Measurements from ENCODE around the gene CD44.
"Not testable (repeated sequence)": the region's sequence is repeated elsewhere in the genome, so short reads cannot be mapped to it uniquely, and the experiment has no call there.

Gene CD44

GRCh38 chr11:35218956-35219355, 80.0 kb downstream of the CD44 start:
- H3K27ac ChIP-seq (ENCODE audit: low read depth, low read length), result no peak overlapping the region
- H3K9me3 ChIP-seq (ENCODE audit: control insufficient read depth in 5 of 5, low read length in 5 of 5), result no peaks in the 10 kb centered on the region
- H3K36me3 ChIP-seq (ENCODE audit: control insufficient read depth in 5 of 5, insufficient read depth in 5 of 5, low read length in 5 of 5), result peaks cover 8 to 74% (median 46%) of the 10 kb centered on the region in 5 donors
- no peak overlapping the region for H3K4me3 ChIP-seq (ENCODE audit: low read depth in 1 of 5, low read length in 5 of 5)
- no peaks in the 10 kb centered on the region for H3K27me3 ChIP-seq (ENCODE audit: control insufficient read depth in 5 of 5, insufficient read depth in 4 of 5, low read length in 5 of 5)
- H3K4me1 ChIP-seq (ENCODE audit: control insufficient read depth in 5 of 5, insufficient read depth in 5 of 5, low read length in 5 of 5), result peaks cover 0 to 18% (median 5%) of the 10 kb centered on the region in 5 donors
- no peak overlapping the region for H3K9ac ChIP-seq (ENCODE audit: low read length in 5 of 5)

- H3K27ac ChIP-seq (ENCODE audit: low read depth, low read length), result no peak overlapping the region
Measured at GRCh38 chr11:35223371-35223796, 84.4 kb downstream of the CD44 start.

GRCh38 chr11:35223991-35224390, 85.0 kb downstream of the CD44 start:
- Histone ChIP-seq H3K9me3 (ENCODE audit: control insufficient read depth in 5 of 5, low read length in 5 of 5) (no peaks in the 10 kb centered on the region), H3K4me1 (ENCODE audit: control insufficient read depth in 5 of 5, insufficient read depth in 5 of 5, low read length in 5 of 5) (peaks cover 0 to 8% (median 0%) of the 10 kb centered on the region in 5 donors), H3K36me3 (ENCODE audit: control insufficient read depth in 5 of 5, insufficient read depth in 5 of 5, low read length in 5 of 5) (peaks cover 10 to 65% (median 47%) of the 10 kb centered on the region in 5 donors), H3K4me3 (ENCODE audit: low read depth in 1 of 5, low read length in 5 of 5) (no peak overlapping the region), H3K27me3 (ENCODE audit: control insufficient read depth in 5 of 5, insufficient read depth in 4 of 5, low read length in 5 of 5) (no peaks in the 10 kb centered on the region), H3K27ac (ENCODE audit: low read depth, low read length) (no peak overlapping the region), H3K9ac (ENCODE audit: low read length in 5 of 5) (no peak overlapping the region)

More at GRCh38 chr11:35223371-35223796, 84.4 kb downstream of the CD44 start:
- peaks cover 0 to 8% (median 0%) of the 10 kb centered on the region in 5 donors for H3K4me1 ChIP-seq (ENCODE audit: control insufficient read depth in 5 of 5, insufficient read depth in 5 of 5, low read length in 5 of 5)
- peaks cover 11 to 63% (median 44%) of the 10 kb centered on the region in 5 donors for H3K36me3 ChIP-seq (ENCODE audit: control insufficient read depth in 5 of 5, insufficient read depth in 5 of 5, low read length in 5 of 5)
- no peaks in the 10 kb centered on the region for H3K27me3 ChIP-seq (ENCODE audit: control insufficient read depth in 5 of 5, insufficient read depth in 4 of 5, low read length in 5 of 5)
- H3K9me3 ChIP-seq (ENCODE audit: control insufficient read depth in 5 of 5, low read length in 5 of 5), result no peaks in the 10 kb centered on the region
- no peak overlapping the region for H3K4me3 ChIP-seq (ENCODE audit: low read depth in 1 of 5, low read length in 5 of 5)
- no peak overlapping the region for H3K9ac ChIP-seq (ENCODE audit: low read length in 5 of 5)

- no peaks in the 10 kb centered on the region for H3K9me3 ChIP-seq (ENCODE audit: control insufficient read depth in 5 of 5, low read length in 5 of 5)
- no peak overlapping the region for H3K4me3 ChIP-seq (ENCODE audit: low read depth in 1 of 5, low read length in 5 of 5)
- peaks cover 0 to 8% (median 0%) of the 10 kb centered on the region in 5 donors for H3K4me1 ChIP-seq (ENCODE audit: control insufficient read depth in 5 of 5, insufficient read depth in 5 of 5, low read length in 5 of 5)
- H3K27me3 ChIP-seq (ENCODE audit: control insufficient read depth in 5 of 5, insufficient read depth in 4 of 5, low read length in 5 of 5), result no peaks in the 10 kb centered on the region
- no peak overlapping the region for H3K27ac ChIP-seq (ENCODE audit: low read depth, low read length)
- no peak overlapping the region for H3K9ac ChIP-seq (ENCODE audit: low read length in 5 of 5)
- peaks cover 11 to 65% (median 45%) of the 10 kb centered on the region in 5 donors for H3K36me3 ChIP-seq (ENCODE audit: control insufficient read depth in 5 of 5, insufficient read depth in 5 of 5, low read length in 5 of 5)
Measured at GRCh38 chr11:35225946-35226520, 87.1 kb downstream of the CD44 start.

GRCh38 chr11:35226756-35227155, 87.8 kb downstream of the CD44 start:
- H3K4me3 ChIP-seq (ENCODE audit: low read depth in 1 of 5, low read length in 5 of 5); H3K9me3 ChIP-seq (ENCODE audit: control insufficient read depth in 5 of 5, low read length in 5 of 5); H3K27me3 ChIP-seq (ENCODE audit: control insufficient read depth in 5 of 5, insufficient read depth in 4 of 5, low read length in 5 of 5); H3K27ac ChIP-seq (ENCODE audit: low read depth, low read length); H3K9ac ChIP-seq (ENCODE audit: low read length in 5 of 5); H3K4me1 ChIP-seq (ENCODE audit: control insufficient read depth in 5 of 5, insufficient read depth in 5 of 5, low read length in 5 of 5): not testable (repeated sequence)
- H3K36me3 ChIP-seq (ENCODE audit: control insufficient read depth in 5 of 5, insufficient read depth in 5 of 5, low read length in 5 of 5), result peaks cover 11 to 63% (median 38%) of the 10 kb centered on the region in 5 donors

- Histone ChIP-seq H3K9me3 (ENCODE audit: control insufficient read depth in 5 of 5, low read length in 5 of 5) (no peaks in the 10 kb centered on the region), H3K27me3 (ENCODE audit: control insufficient read depth in 5 of 5, insufficient read depth in 4 of 5, low read length in 5 of 5) (no peaks in the 10 kb centered on the region), H3K9ac (ENCODE audit: low read length in 5 of 5) (no peak overlapping the region), H3K4me1 (ENCODE audit: control insufficient read depth in 5 of 5, insufficient read depth in 5 of 5, low read length in 5 of 5) (peaks cover 0 to 8% (median 0%) of the 10 kb centered on the region in 5 donors), H3K4me3 (ENCODE audit: low read depth in 1 of 5, low read length in 5 of 5) (no peak overlapping the region), H3K27ac (ENCODE audit: low read depth, low read length) (no peak overlapping the region), H3K36me3 (ENCODE audit: control insufficient read depth in 5 of 5, insufficient read depth in 5 of 5, low read length in 5 of 5) (peaks cover 9 to 55% (median 35%) of the 10 kb centered on the region in 5 donors)
Measured at GRCh38 chr11:35227576-35228327, 88.8 kb downstream of the CD44 start.

GRCh38 chr11:35228328-35228725, 89.4 kb downstream of the CD44 start:
- H3K27me3 ChIP-seq (ENCODE audit: control insufficient read depth in 5 of 5, insufficient read depth in 4 of 5, low read length in 5 of 5), result no peaks in the 10 kb centered on the region
- H3K9ac ChIP-seq (ENCODE audit: low read length in 5 of 5), result no peak overlapping the region
- H3K4me3 ChIP-seq (ENCODE audit: low read depth in 1 of 5, low read length in 5 of 5), result no peak overlapping the region
- no peak overlapping the region for H3K27ac ChIP-seq (ENCODE audit: low read depth, low read length)
- no peaks in the 10 kb centered on the region for H3K9me3 ChIP-seq (ENCODE audit: control insufficient read depth in 5 of 5, low read length in 5 of 5)
- peaks cover 7 to 50% (median 33%) of the 10 kb centered on the region in 5 donors for H3K36me3 ChIP-seq (ENCODE audit: control insufficient read depth in 5 of 5, insufficient read depth in 5 of 5, low read length in 5 of 5)
- peaks cover 0 to 8% (median 0%) of the 10 kb centered on the region in 5 donors for H3K4me1 ChIP-seq (ENCODE audit: control insufficient read depth in 5 of 5, insufficient read depth in 5 of 5, low read length in 5 of 5)

GRCh38 chr11:35230388-35230787, 91.4 kb downstream of the CD44 start:
- no peaks in the 10 kb centered on the region for H3K27me3 ChIP-seq (ENCODE audit: control insufficient read depth in 5 of 5, insufficient read depth in 4 of 5, low read length in 5 of 5)
- peaks cover 4 to 31% (median 21%) of the 10 kb centered on the region in 5 donors for H3K36me3 ChIP-seq (ENCODE audit: control insufficient read depth in 5 of 5, insufficient read depth in 5 of 5, low read length in 5 of 5)
- peaks cover 0 to 8% (median 0%) of the 10 kb centered on the region in 5 donors for H3K4me1 ChIP-seq (ENCODE audit: control insufficient read depth in 5 of 5, insufficient read depth in 5 of 5, low read length in 5 of 5)
- peaks cover 0 to 6% (median 0%) of the 10 kb centered on the region in 5 donors for H3K9me3 ChIP-seq (ENCODE audit: control insufficient read depth in 5 of 5, low read length in 5 of 5)
- H3K4me3 ChIP-seq (ENCODE audit: low read depth in 1 of 5, low read length in 5 of 5), result no peak overlapping the region
- no peak overlapping the region for H3K9ac ChIP-seq (ENCODE audit: low read length in 5 of 5)
- H3K27ac ChIP-seq (ENCODE audit: low read depth, low read length), result no peak overlapping the region

GRCh38 chr11:35231076-35231860, 92.3 kb downstream of the CD44 start:
- Histone ChIP-seq H3K9ac (ENCODE audit: low read length in 5 of 5) (no peak overlapping the region), H3K36me3 (ENCODE audit: control insufficient read depth in 5 of 5, insufficient read depth in 5 of 5, low read length in 5 of 5) (peaks cover 4 to 30% (median 18%) of the 10 kb centered on the region in 5 donors), H3K27ac (ENCODE audit: low read depth, low read length) (no peak overlapping the region), H3K9me3 (ENCODE audit: control insufficient read depth in 5 of 5, low read length in 5 of 5) (peaks cover 0 to 6% (median 0%) of the 10 kb centered on the region in 5 donors), H3K4me3 (ENCODE audit: low read depth in 1 of 5, low read length in 5 of 5) (no peak overlapping the region), H3K4me1 (ENCODE audit: control insufficient read depth in 5 of 5, insufficient read depth in 5 of 5, low read length in 5 of 5) (peaks cover 0 to 10% (median 0%) of the 10 kb centered on the region in 5 donors), H3K27me3 (ENCODE audit: control insufficient read depth in 5 of 5, insufficient read depth in 4 of 5, low read length in 5 of 5) (no peaks in the 10 kb centered on the region)

All from subcutaneous abdominal adipose tissue (tissue), 5 donors.